Subcutaneous abdominal adipose tissue (tissue), 5 donors: ENCODE measurements around the gene ITGB6.

ENCODE experiments used
- H3K27ac ChIP-seq: one replicate; pipeline ENCODE4 v1.7.0; 2013; ENCODE audit warnings: low read depth, mild to moderate bottlenecking, inconsistent platforms, low read length, moderate library complexity
- H3K27me3 ChIP-seq, 5 donors: one replicate each; pipeline ENCODE4 v1.7.0; 2013; ENCODE audit warnings: low read length in 5 of 5, inconsistent platforms in 1 of 5; ENCODE audit not compliant: control insufficient read depth in 5 of 5, insufficient read depth in 4 of 5
- H3K36me3 ChIP-seq, 5 donors: one replicate each; pipeline ENCODE4 v1.7.0; 2013; ENCODE audit warnings: low read length in 5 of 5; ENCODE audit not compliant: control insufficient read depth in 5 of 5, insufficient read depth in 5 of 5
- H3K4me1 ChIP-seq, 5 donors: one replicate each; pipeline ENCODE4 v1.7.0; 2013; ENCODE audit warnings: low read length in 5 of 5, mild to moderate bottlenecking in 3 of 5, moderate library complexity in 1 of 5; ENCODE audit not compliant: control insufficient read depth in 5 of 5, insufficient read depth in 5 of 5
- H3K4me3 ChIP-seq, 5 donors: one replicate each; pipeline ENCODE4 v1.7.0; 2013; ENCODE audit warnings: low read length in 5 of 5, low read depth in 1 of 5
- H3K9ac ChIP-seq, 5 donors: one replicate each; pipeline ENCODE4 v1.7.0; 2013; ENCODE audit warnings: low read length in 5 of 5, mild to moderate bottlenecking in 4 of 5, moderate library complexity in 3 of 5
- H3K9me3 ChIP-seq, 5 donors: one replicate each; pipeline ENCODE4 v1.7.0; 2013; ENCODE audit warnings: low read length in 5 of 5; ENCODE audit not compliant: control insufficient read depth in 5 of 5
- donor health status: healthy.
- donor health status: healthy.
- donor health status: healthy.
- donor health status: healthy.
- donor health status: healthy.

ITGB6 gene

GRCh38 chr2:160076241-160076640 is 123.8 kb downstream of the ITGB6 start:
- Histone ChIP-seq H3K27ac (no peak overlapping the region), H3K9me3 (peaks cover 2 to 21% (median 19%) of the 10 kb centered on the region in 5 donors), H3K9ac (no peak overlapping the region), H3K36me3 (no peaks in the 10 kb centered on the region), H3K4me1 (peaks cover 0 to 21% (median 4%) of the 10 kb centered on the region in 5 donors), H3K4me3 (no peak overlapping the region), H3K27me3 (no peaks in the 10 kb centered on the region)

- H3K27ac ChIP-seq = no peak overlapping the region
- peaks cover 2 to 21% (median 15%) of the 10 kb centered on the region in 5 donors for H3K9me3 ChIP-seq
Measured at GRCh38 chr2:160075171-160075570, 124.9 kb downstream of the ITGB6 start.

GRCh38 chr2:160073284-160073888 is 126.7 kb downstream of the ITGB6 start:
- Histone ChIP-seq H3K9me3 (peaks cover 0 to 12% (median 9%) of the 10 kb centered on the region in 5 donors), H3K9ac (no peak overlapping the region), H3K36me3 (no peaks in the 10 kb centered on the region), H3K27ac (no peak overlapping the region), H3K4me1 (peaks cover 0 to 21% (median 4%) of the 10 kb centered on the region in 5 donors), H3K27me3 (no peaks in the 10 kb centered on the region), H3K4me3 (no peak overlapping the region)

More at GRCh38 chr2:160075171-160075570, 124.9 kb downstream of the ITGB6 start:
- H3K4me3 ChIP-seq = no peak overlapping the region
- H3K9ac ChIP-seq = no peak overlapping the region
- peaks cover 0 to 21% (median 4%) of the 10 kb centered on the region in 5 donors for H3K4me1 ChIP-seq
- H3K27me3 ChIP-seq = no peaks in the 10 kb centered on the region
- H3K36me3 ChIP-seq = no peaks in the 10 kb centered on the region

- Histone ChIP-seq H3K27ac (no peak overlapping the region), H3K9ac (no peak overlapping the region), H3K4me1 (peaks cover 0 to 3% (median 0%) of the 10 kb centered on the region in 5 donors), H3K4me3 (no peak overlapping the region), H3K36me3 (no peaks in the 10 kb centered on the region), H3K27me3 (no peaks in the 10 kb centered on the region), H3K9me3 (peaks cover 0 to 5% (median 2%) of the 10 kb centered on the region in 5 donors)
Measured at GRCh38 chr2:160068906-160069305, 131.2 kb downstream of the ITGB6 start.

GRCh38 chr2:160064916-160065315 is 135.2 kb downstream of the ITGB6 start:
- H3K9me3 ChIP-seq = peaks cover 0 to 5% (median 2%) of the 10 kb centered on the region in 5 donors

GRCh38 chr2:160063879-160064612 is 136.0 kb downstream of the ITGB6 start:
- no peak overlapping the region for H3K27ac ChIP-seq

More at GRCh38 chr2:160064916-160065315, 135.2 kb downstream of the ITGB6 start:
- H3K27me3 ChIP-seq = no peaks in the 10 kb centered on the region
- H3K4me1 ChIP-seq = peaks cover 0 to 28% (median 21%) of the 10 kb centered on the region in 5 donors
- no peaks in the 10 kb centered on the region for H3K36me3 ChIP-seq
- H3K9ac ChIP-seq = no peak overlapping the region
- no peak overlapping the region for H3K27ac ChIP-seq
- H3K4me3 ChIP-seq = no peak overlapping the region

GRCh38 chr2:160063271-160063670 is 136.8 kb downstream of the ITGB6 start:
- Histone ChIP-seq H3K27ac (peak overlapping the region; percentile 33), H3K4me3 (peak overlapping the region; percentile 69 to 92 (median 81)), H3K36me3 (no peaks in the 10 kb centered on the region), H3K9me3 (no peaks in the 10 kb centered on the region), H3K27me3 (no peaks in the 10 kb centered on the region), H3K9ac (peak overlapping the region in 2 of 5 donors; percentile 52 to 74), H3K4me1 (peaks cover 0 to 28% (median 21%) of the 10 kb centered on the region in 5 donors)

More at GRCh38 chr2:160063879-160064612, 136.0 kb downstream of the ITGB6 start:
- no peaks in the 10 kb centered on the region for H3K27me3 ChIP-seq
- no peak overlapping the region for H3K9ac ChIP-seq
- no peak overlapping the region for H3K4me3 ChIP-seq
- H3K4me1 ChIP-seq = peaks cover 0 to 28% (median 21%) of the 10 kb centered on the region in 5 donors
- H3K9me3 ChIP-seq = peaks cover 0 to 5% (median 2%) of the 10 kb centered on the region in 5 donors
- H3K36me3 ChIP-seq = no peaks in the 10 kb centered on the region

GRCh38 chr2:160062292-160063005 is 137.6 kb downstream of the ITGB6 start, which contains the start of gene PLA2R1:
PLA2R1 (minus strand) TSS chr2:160062615; CDS start chr2:160062403, 212 bp downstream.
- Histone ChIP-seq H3K4me1 (peaks cover 0 to 28% (median 21%) of the 10 kb centered on the region in 5 donors), H3K9me3 (no peaks in the 10 kb centered on the region), H3K27ac (peak within 1 kb of the TSS; percentile 33)

GRCh38 chr2:160061944-160062291 is 138.2 kb downstream of the ITGB6 start:
- Histone ChIP-seq H3K4me1 (peaks cover 0 to 28% (median 21%) of the 10 kb centered on the region in 5 donors), H3K36me3 (no peaks in the 10 kb centered on the region), H3K4me3 (peak overlapping the region; percentile 68 to 84 (median 71)), H3K9ac (peak overlapping the region in 4 of 5 donors; percentile 52 to 74 (median 68)), H3K27ac (no peak overlapping the region), H3K9me3 (no peaks in the 10 kb centered on the region), H3K27me3 (no peaks in the 10 kb centered on the region)

More at GRCh38 chr2:160062292-160063005, 137.6 kb downstream of the ITGB6 start, which contains the start of gene PLA2R1:
- H3K9ac ChIP-seq = peak within 1 kb of the TSS in 4 of 5 donors; percentile 52 to 74 (median 68)
- no peaks in the 10 kb centered on the region for H3K36me3 ChIP-seq
- peak within 1 kb of the TSS; percentile 69 to 92 (median 81) for H3K4me3 ChIP-seq
- no peaks in the 10 kb centered on the region for H3K27me3 ChIP-seq
